ENCODE measurements around the gene POLN.
"Not testable (repeated sequence)": the region's sequence is repeated elsewhere in the genome, so short reads cannot be mapped to it uniquely, and the experiment has no call there.

DNA sequence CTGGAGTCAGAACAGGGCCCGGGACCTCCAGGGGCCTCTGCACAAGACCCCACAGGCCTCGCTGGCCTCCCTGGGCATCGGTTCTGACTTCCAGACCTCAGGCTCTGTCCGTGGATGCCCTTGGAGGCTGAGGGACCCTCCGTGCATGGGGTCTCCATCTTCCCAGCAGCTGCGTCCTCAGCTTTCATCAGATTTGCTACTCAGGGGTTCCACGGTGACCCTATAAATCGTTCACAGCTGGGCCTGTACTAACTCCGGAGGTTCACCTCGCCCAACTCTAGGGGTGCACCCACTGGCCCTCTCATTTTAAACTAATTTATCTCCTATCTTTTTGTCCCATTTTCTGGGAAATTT is 33.1 kb upstream of the POLN start:
- not testable (repeated sequence) for TF ChIP-seq EZH2 (IDR thresholded peaks at IDR 0.05; ENCODE audit: borderline replicate concordance, low read length); CTCF (IDR thresholded peaks at IDR 0.05; ENCODE audit: low read length)
